Endometrial microvascular endothelial cells (primary cell): Measurements from ENCODE around the gene OVAAL. TPM values are rescaled to one million over a fixed set of nuclear protein-coding genes. Genes with fewer than 3 reads are reported as not detected.

Source experiments
- in situ Hi-C: cut with HindIII; loops from 2 replicates; pipeline ENCODE4 v1.10.0; 2017; ENCODE audit warnings: low sequenced_read_pairs, low pct_unique_long_range_greater_than_20kb; ENCODE audit errors: inconsistent ontology term
- total RNA-seq: library from RNA; depleted of rRNA; stranded (reverse); fragments of >200 nt; gene quantifications from one replicate; pipeline ENCODE4 v1.2.3, GENCODE V29; 2015; ENCODE audit errors: inconsistent ontology term

Gene OVAAL
- total RNA-seq, 1 donor from 2014 or later = not detected

DNA sequence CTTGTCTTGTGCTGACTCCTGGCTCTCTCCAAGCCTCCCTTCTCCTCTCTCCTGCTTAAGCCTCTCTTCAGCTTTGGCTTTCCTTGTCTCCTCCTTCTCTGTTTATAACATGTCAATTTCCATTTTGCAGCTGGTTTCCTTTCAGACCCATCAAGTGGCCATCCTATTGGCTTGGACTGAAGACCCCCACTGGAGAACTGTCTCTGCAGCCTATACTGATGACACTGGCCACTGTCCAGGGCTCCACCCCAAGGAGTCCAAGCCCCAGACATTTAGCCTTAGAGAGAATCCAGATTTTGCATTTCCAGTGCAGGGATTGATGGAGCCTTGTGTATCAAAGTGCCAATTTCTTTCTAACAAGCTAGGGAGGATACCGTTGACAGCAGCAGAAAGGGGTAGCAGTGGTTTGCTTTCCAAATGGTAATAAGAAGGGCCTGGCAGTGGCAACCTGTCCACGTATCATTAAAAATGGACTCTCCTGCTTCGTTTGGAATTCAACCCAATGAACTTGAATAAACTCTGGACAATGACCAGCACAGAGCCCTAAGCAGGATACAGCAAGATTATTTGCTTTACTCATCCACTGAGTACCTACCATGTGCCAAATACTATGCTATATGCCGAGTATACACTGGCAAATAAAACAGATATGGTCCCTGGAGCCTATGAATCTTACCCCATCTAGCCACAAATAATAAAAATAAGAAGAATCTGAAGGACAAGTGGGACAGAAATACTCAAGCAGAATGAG, 6.5 kb downstream of the OVAAL start:
- in situ Hi-C loops = no loop called here

GRCh38 chr1:180566026-180566425, 7.3 kb downstream of the OVAAL start:
- in situ Hi-C loops = no loop called here

- in situ Hi-C loops = no loop called here
Measured at GRCh38 chr1:180566495-180566894, 7.7 kb downstream of the OVAAL start.

- in situ Hi-C loops = no loop called here
Measured at GRCh38 chr1:180567654-180568053, 8.9 kb downstream of the OVAAL start.

DNA sequence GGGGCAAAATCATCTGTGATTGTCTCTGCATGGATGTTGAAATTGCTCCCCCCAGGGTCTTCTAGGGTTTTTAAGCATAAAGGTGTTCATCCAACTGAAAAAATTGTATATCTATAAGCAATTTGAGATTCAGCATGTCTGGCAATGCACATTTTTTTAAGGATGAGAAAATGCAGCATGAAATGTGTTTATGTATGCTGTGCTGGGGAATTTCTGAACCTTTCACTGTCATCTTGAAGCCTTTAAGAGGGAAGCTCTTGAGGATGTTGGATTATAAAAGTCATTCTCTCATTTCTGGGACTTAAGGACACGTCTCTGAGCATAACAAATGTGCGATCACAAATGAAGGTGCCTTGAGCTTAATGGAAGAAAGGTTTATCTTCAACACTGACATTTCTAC, 9.4 kb downstream of the OVAAL start:
- in situ Hi-C loops = no loop called here

DNA sequence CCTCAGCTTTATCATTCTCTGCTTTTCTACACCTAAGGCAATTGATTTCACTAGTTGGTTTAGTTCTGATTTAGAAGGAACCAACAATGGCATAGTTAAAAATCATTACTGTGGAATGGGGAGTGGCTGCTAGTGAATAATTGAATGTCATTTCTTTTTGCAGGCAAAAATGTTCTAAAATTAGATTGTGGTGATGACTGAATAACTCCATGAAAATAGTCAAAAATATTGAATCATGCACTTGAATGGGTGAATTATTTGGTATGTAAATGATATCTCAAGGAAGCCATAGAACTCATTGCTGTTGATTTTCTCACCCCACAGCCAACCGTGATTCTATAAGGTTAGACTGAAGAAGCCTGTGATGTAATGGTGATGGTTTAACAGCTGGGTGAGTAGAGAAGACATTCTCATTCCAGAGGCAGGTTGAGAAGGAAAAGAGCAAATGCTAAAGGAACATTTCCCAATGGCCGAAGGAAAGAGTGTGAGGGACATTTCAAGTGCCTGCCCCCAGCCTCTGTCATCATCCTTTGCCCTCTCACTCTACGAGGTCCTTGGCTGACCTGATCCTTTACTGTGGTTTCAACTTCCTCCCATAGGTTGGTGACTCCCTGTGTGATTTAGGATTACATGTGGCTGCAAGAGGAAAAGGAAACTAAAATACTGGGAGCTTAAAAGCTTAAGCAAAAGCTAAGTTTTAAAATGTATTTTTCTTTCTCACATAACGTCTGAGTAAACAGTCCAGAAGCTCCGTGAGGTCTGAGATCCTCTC, 12.5 kb downstream of the OVAAL start:
- in situ Hi-C loops = no loop called here

DNA sequence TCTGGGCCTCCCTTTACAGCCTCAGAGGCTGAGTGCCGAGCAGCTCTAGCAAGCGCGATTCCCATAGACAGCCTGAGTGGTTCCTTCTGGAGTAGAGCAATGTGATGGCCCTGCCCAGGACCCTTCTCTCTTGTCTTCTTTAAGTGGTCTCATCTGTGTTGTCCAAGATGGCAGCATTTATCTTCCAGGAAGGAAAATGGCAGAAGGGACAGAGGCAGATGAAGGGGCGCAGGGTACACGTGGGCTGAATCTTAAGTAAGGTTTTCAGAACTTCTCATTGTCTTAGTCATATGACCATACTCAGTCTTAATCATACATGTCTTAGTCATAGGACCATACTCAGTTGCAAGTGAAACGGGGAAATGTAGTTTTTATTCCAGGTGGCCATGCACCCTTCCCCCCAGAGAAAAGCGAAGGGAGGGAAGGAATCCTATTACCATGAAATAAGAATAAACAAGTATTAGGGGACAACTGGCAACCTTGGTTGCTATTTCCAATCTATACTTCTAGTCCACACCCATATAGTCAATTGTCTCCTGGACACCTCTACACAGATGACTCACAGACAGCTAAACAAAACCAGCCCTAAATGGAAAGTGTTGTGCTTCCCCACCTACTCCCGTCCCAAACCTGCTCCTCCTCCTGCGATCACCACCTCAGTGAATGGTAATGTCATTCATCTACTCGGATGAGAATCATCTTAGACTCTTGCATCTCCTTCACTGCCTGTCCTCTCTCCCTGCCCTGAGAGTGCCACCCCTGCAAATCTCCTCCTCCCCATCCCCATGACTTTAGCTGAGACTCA, 13.3 kb downstream of the OVAAL start:
- in situ Hi-C loops = no loop called here

DNA sequence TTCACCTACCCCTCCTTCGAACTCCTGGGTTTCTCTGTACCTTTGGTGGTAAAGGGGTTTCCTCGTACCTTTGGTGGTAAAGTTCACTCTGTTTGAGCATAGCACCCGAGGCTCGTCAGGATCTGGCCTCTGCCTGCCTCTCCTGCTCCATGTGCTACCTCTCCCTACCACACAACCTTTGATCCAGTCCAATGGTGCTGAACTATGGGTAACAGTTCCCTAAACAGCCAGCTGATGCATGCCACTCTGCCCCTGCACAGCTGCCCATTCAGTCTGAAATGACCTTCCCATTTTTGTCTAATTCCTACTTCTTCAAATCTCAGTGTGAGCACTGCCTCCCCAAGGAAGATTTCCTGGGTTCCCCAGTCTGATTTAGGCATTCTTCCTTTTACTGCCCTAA, 14.0 kb downstream of the OVAAL start:
- in situ Hi-C loops = no loop called here

DNA sequence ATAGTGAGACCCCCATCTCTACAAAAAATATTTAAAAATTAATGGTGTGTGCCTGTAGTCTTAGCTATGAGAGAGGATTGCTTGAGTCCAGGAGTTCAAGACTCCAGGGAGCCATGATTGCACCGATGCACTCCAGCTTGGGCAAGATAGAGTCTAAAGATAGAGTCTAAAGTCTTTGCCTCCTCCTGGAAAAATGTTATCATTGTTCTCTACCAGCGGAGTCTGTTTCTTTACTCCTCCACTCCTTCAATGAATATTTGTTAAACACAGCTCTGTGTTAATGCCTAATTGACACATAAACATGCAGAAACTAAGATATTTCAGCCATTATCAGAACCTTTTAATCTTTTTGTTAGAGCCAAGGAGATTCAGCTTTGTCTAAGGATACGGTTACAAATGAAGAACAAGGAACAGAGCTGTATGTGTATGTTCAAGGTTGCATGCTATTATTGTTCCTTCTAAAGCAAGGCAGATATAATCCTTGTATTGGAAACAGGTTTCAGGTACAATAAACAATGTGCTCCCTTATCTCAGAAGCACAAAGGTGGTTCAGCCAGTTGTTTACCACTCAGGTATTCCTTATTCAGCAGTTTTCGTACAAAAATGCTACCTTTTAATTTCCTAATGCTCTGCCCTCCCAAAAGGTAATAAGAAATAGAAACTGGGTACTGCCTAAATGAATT, 15.4 kb downstream of the OVAAL start:
- in situ Hi-C loops = no loop called here

GRCh38 chr1:180577361-180577760, 18.6 kb downstream of the OVAAL start:
- in situ Hi-C loops = no loop called here

GRCh38 chr1:180579961-180580611, 21.3 kb downstream of the OVAAL start:
- in situ Hi-C loops = no loop called here

DNA sequence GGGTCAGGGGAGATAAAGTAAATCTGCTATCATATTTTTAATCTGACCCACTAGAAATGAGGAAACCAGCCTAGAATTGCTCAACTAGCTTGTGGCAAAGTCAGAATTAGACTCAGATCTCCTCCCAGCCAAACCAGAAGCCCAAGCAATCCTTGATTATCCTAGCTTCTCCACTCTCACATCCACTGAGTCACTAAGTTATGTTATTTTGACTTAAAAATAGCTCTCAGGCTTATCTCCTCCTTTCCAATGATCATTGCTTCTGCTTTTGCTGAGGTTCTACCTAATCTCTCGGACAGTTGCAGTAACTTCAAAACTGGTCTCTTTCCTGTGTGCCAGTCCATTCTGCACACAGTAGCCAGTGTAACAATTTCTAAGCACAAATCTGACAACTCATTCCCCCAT, 22.9 kb downstream of the OVAAL start:
- in situ Hi-C loops = no loop called here

- in situ Hi-C loops = no loop called here
Measured at GRCh38 chr1:180584869-180585268, 26.1 kb downstream of the OVAAL start.

DNA sequence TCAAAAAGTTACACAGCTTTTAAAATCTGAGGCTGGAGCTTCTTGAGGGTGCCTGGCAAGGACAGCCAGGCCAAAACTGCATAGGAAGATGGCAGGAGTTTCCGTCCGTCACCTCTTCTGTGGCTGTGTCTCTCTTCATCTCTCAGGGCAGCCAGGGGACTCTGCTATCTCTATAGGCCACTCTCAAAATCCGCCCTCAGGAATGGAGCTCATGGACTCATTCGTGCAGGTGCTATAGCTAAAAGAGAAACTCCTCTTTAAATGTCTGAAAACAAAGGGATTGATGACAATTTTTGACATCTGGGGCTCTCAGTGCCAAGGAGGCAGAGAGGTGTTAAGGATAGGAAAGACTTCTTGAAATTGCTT, 27.2 kb downstream of the OVAAL start:
- in situ Hi-C loops = no loop called here

GRCh38 chr1:180586671-180587155, 27.9 kb downstream of the OVAAL start:
- in situ Hi-C loops = no loop called here

DNA sequence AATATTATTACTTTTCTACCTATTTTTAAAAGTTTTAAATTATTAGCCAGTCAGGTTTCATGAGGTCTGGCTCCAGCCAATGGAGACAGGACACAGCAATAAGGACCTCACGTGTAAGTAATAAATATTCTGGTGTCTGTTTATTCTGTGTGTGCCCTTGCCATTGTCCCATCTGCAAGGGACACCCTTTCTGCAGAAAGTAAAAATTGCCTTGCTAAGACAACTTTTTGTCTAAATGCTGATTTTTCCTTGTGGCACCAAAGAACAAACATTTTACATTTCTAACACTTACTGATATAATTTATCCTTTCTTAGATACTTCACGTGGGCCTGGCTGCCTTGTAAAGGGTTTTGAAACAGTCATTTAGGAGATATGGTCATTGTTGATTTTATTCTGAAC, 29.4 kb downstream of the OVAAL start:
- in situ Hi-C loops = no loop called here

DNA sequence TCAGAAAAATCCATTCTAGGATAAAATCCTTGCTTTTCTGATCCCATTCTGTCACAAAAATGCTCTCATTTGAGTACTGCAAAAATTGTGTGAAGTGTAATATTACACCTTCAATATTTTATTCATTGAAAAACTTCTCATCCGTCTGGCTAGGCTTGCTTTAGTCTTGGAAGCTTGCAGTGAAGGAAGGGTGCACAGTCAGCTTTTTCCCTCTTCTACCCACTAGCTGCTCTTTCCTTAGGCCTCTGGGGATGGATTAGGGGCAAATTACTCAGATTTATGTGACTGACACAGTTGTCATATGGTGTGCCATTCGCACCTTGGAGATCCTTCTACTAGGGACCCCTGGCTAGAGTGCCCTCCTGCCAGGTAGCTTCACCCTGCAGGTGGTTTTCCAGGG, 32.1 kb downstream of the OVAAL start:
- in situ Hi-C loops = no loop called here

DNA sequence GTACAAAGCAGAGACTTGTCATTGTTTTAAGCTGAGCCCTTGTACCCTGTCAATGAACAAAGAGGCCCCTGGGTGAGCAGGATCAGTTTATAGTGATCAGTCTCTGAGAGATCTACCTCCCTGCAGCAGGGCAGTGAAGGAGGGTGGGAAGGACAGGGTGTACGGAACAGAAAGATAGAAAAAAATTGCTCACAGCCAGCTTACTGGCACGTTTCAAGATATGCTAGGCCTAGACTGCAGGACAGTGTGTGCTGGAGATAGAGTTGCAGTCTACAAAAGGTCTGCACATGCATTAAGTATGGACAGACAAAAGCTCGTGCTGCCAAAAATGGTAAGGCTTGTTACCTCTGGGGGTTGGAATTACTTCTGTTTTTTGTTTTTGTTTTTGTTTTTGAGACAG, 34.6 kb downstream of the OVAAL start:
- in situ Hi-C loops = no loop called here

DNA sequence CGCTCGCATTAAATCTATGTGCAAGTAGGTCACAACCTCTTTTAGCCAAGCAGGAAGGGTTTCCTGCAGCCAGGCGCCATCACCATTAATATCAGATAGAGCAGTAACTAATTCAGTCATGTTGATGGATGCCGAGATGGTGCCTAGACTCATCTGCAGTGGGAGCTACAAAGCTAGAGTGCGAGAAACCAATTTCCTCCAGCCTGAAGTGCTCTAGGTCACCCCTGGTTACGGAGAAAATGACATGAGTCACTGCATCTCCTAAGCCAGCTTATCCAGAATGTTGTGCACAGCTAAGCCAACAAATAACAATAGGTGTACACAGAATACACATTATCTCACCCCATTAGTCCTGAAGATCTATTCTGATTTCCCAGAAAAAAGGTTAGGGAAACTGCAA, 36.0 kb downstream of the OVAAL start:
- in situ Hi-C loops = no loop called here
